ACHN (cell line): ENCODE data around the gene BCAS3.
"Not testable (repeated sequence)": the region's sequence is repeated elsewhere in the genome, so short reads cannot be mapped to it uniquely, and the experiment has no call there.

Source experiments
- DNase-seq: peaks from one replicate; pipeline ENCODE4 v3.0.0-alpha.2; 2015
- in situ Hi-C: cut with HindIII; loops from 2 replicates; pipeline ENCODE4 v1.10.0; 2017; ENCODE audit warnings: low sequenced_read_pairs, low pct_ligation_motif_present, low pct_unique_long_range_greater_than_20kb

BCAS3 gene

DNA sequence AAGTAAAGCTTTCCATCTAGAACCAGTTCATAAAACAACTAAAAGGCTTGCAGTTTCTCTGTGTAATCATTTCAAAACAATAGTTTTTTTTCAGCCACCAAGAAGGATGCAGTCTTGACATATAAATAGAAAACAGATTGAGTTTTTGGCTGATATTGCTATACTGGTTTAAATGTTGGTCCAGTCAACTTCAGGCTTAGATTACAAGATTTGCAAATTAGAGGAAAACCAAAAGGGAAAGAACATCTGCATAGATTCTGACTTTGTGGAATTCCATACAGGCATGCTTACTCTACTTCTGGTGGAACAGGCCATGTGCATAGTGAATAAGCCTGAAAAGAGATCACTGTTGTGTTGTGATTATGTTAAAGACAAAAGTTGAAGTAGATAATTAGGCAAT is 150.3 kb downstream of the BCAS3 start:
- in situ Hi-C loops = no loop called here
- DNase-seq = no peak

- no peak for DNase-seq
- in situ Hi-C loops = no loop called here
Measured at GRCh38 chr17:60832151-60832585, 154.5 kb downstream of the BCAS3 start.

- DNase-seq = no peak
- in situ Hi-C loops = no loop called here
Measured at GRCh38 chr17:60832631-60833030, 155.0 kb downstream of the BCAS3 start.

DNA sequence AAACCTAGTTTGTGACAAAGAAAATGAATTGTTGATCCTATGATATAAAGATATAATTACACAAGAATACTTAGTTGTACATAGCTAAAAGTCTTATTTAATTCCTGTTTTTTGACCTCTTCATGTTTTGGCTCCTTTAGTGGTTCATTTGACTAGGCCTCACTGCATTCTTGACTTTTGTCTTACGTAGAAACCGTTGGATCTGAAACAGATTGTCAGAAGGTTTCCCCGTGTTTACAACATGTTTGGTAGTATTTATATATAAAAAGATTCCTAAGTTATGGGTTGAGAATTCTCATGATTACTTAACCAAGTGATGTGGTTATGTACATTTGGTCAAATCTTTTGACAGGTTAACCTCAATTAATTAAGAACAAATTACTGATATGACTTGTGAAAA is 162.8 kb downstream of the BCAS3 start:
- in situ Hi-C loops = no loop called here

GRCh38 chr17:60845012-60845411 is 167.4 kb downstream of the BCAS3 start:
- DNase-seq = no peak
- in situ Hi-C loops = no loop called here

More for the DNA sequence above, 162.8 kb downstream of the BCAS3 start:
- DNase-seq = no peak

- in situ Hi-C loops = no loop called here
- DNase-seq = no peak
Measured at GRCh38 chr17:60846175-60846574, 168.5 kb downstream of the BCAS3 start.

DNA sequence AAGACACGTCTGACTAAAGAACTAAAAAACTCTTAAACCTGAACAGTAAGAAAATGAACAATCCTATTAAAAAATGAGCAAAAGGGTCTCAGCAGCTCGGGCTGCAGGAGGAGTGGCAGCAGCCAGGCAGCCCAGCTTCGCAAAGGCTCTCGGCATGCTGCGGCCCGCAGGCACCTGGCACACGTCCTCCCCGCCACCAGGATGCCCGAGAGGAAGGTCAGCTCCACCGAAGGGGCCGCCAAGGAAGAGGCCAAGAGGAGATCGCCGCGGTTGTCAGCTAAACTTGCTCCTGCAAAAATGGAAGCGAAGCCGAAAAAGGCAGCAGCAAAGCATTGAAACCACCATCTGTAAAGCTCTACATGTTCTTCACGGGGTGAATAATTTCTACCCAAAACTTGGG is 173.5 kb downstream of the BCAS3 start:
- DNase-seq = no peak
- in situ Hi-C loops = no loop called here

DNA sequence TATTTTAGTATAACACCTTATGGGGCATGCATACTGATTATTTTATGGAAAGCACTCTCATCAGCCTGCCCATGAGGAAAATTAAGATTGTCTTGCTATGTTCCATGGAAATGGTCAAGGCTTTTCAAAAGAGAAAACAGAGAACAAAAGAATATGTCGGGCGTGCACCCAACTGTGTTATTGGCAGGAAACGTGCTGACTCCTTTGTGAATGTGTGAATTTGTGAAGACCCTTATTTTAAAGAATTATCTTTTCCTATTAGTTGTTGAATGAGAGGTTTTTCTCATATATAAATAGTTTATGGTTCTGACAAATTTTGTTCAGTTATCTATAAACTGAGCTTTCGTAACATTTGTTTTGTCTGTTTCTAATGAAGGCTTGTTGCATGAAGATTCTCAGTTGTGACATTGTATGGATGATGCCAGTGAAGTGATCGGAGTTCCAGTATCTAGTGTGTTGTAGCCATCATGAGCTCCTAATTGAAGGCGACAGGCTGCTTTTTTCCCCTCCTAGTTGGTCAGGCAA is 180.0 kb downstream of the BCAS3 start:
- in situ Hi-C loops = no loop called here
- no peak for DNase-seq

DNA sequence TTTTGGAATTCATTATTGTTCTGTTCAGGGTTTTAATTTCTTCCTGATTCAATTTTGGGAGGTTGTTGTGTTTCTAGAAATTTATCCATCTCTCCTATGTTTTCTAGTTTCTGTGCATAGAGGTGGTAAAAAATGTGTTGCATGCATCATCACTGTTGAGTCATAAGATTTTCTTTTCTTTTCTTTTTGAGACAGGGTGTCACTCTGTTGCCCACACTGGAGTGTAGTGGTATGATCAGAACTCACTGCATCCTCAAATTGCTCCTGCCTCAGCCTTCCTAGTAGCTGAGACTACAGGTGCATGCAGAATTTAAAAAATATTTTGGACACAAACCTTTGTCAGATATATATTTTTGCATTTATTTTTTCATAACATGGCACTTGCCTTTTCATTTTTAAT is 184.8 kb downstream of the BCAS3 start:
- no peak for DNase-seq

GRCh38 chr17:60863892-60864707 is 186.4 kb downstream of the BCAS3 start:
- in situ Hi-C loops = no loop called here
- no peak for DNase-seq

More for the DNA sequence above, 184.8 kb downstream of the BCAS3 start:
- in situ Hi-C loops = no loop called here

GRCh38 chr17:60864708-60865005 is 187.0 kb downstream of the BCAS3 start:
- no peak for DNase-seq
- in situ Hi-C loops = no loop called here

- DNase-seq = no peak
- in situ Hi-C loops = no loop called here
Measured at GRCh38 chr17:60874772-60875171, 197.1 kb downstream of the BCAS3 start.

- in situ Hi-C loops, DNase-seq: not testable (repeated sequence)
Measured at GRCh38 chr17:60886731-60887613, 209.3 kb downstream of the BCAS3 start.

DNA sequence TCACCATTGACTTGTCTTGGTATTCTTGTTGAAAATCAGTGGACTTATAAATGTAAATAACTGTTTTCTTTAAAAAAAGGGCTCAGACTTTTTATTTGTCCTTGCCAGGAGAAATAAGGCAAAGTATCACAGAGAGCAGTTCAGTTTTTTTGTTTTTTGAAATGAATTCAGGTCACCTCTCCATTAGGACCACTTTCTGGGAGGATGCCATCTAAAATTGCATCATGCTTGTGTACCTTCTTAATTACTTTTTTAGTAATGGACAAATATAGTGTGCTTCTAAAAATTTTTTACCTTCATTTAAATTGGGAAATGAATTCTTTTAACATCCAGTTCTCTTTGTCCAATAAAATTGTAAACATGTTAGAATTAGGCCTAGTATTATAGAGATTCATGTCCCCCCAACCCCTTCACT is 210.0 kb downstream of the BCAS3 start:
- DNase-seq = no peak
- in situ Hi-C loops = no loop called here

DNA sequence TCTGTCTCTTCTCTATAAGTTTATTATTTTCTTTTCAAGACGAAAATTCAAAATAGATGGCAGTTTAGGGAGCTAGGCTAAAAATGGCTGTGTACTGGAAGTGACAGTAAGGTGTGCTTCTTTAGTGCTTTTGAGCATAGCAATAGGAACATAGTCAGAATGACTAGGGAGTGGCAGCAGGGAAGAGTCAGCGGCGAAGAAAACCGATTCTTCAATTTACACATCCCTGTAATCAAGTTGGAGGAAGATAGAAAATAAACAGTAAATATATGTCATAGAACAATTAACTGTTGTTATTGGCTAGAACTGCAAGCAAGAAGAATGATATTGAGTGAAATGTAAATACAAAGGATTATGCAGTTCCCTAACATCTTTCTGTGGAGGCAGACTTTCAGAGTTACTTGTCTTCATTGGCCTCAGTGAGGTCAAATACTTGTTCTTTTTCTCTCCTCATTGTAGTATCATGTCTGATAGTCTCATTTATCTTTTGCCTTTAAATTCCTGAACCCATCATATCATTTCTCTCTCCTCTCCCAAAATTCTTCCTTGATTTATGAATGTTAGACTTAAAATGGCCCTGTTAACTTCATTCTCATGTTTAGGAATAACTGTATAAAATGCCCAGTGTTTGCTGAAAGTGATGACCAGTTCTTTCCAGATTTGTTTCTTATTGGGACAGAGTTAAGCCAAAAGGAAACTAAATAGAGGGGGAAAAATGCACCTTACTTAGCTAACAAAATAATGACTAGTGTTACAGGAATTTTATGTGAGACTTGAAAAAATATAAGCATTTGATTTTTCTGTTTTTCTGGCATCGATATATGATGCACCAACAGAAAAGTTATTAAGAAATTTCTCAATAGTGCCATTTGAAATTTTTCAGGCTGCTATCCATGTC is 211.4 kb downstream of the BCAS3 start:
- in situ Hi-C loops = no loop called here
- no peak for DNase-seq

DNA sequence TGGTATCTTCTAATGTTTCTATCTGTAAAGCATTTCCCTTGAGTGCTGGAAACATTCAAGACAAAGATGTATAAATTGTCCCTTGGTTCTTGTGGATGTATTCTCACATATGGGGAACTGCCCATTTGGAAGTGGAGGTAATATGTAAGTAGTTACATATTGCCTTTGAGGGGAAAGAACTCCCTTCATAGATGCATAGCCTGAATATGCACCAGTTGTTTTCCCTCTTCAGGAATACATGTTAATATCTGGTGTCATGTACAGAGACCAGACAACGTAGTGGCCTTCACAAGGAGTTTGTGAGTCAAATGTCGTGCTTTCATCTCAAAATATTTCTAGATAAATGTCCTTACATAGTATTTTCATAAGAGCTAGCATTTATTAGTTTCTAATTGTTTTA is 213.5 kb downstream of the BCAS3 start:
- in situ Hi-C loops = no loop called here
- DNase-seq = no peak

DNA sequence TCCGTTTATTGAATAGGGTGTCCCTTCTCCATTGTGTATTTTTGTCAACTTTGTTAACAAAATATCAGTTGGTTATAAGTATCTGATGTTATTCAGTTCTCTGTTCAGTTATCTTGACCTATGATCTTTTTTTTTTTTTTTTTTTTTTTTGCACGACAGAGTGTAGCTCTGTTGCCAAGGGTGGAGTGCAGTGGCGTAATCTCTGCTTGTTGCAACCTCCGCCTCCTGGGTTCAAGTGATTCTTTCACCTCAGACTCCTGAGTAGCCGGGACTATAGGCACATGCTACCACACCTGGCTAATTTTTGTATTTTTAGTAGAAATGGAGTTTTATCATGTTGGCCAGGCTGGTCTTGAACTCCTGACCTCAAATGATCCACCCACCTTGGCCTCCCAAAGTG is 215.8 kb downstream of the BCAS3 start:
- DNase-seq = no peak
- in situ Hi-C loops = no loop called here

- DNase-seq = no peak
- in situ Hi-C loops = no loop called here
Measured at GRCh38 chr17:60896996-60897395, 219.3 kb downstream of the BCAS3 start.

DNA sequence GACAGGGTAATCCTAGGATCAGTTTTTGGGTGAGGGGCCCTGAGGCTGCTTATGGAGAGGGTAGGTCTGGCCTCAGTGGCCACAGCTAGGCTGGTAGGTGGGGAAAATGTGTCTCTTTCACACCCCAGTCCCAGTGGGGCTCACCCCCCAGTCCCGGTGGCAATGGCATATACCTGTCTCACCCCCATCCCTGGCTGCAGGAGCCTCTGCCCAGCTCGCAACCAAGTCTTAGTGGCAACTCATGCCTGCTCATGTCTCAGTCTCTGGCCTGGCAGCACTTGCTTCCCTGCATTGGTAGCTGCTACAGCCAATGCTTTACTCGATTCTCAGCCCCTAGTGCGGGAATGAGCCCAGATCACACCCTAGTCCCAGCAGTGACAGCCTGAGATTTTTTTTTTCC is 221.5 kb downstream of the BCAS3 start:
- in situ Hi-C loops = no loop called here

More for the DNA sequence above, 221.5 kb downstream of the BCAS3 start:
- DNase-seq = no peak
